Stimulated activated CD4-positive, alpha-beta T cell treated with anti-CD3 and anti-CD28 coated beads, Interleukin-4, amount 100 ng/mL, for 24 hours (primary cell): ENCODE results near the gene TUT1.
"Not testable (repeated sequence)": the region's sequence is repeated elsewhere in the genome, so short reads cannot be mapped to it uniquely, and the experiment has no call there.

Source experiments
- DNase-seq: peaks from one replicate; pipeline ENCODE4 v3.0.0-alpha.2; 2020

The TUT1 gene

DNA sequence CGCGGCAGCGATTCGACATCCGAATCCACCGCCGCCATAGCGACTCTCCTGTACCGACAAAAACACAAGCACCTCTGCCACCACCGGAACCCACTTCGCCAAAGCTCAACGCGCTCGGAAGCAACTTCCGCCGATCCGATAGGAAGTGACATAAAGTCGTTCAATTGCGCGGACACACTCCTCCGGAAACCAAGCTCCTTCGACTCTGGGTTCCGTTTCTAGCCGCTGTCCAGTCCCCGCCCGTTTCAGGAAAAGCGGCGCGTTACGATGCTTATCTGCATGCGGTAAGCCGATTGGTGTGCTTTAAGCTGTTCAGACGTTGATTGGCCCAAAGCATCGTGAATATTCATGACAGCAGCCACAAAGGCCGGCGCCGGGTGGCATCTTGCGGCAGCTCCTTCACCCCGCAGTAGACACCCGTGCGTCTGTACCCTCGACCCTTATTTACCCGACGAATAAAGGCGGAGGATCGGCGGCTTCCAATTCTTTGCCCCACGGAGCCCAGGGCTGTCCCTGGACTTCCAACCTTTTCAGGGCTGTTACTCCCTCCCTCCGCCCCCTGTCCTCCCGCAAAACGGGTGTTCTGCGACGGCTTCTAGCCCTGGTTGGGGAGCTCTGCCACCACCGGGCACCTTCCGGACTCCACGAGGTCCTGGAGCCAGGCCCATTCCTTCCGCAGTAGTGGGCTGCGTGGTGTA is at the start of gene TUT1:
Gene TUT1, minus strand, starts transcription at position 76 of the 698 bp plus-strand sequence. Its CDS starts 38 bp downstream, at position 38.
- DNase-seq = peak; percentile 97

DNA sequence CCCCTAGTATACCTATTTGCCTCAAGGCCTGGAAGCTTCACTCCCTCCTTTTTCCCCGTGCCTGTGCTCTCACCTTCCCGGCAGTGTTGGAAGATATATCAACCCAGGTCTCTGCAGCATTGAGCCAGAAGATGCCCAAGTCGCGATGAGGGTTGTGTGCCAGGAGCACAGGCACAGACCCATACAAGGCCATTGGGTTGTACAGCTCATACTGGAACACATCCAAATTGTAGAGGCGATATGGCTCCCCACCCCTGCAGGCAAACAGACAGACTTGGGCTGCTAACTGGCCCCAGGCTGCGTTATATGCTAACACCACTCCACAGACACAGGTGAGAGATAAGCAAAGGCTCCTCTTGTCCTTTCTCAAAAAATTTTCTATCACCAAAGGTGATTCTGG is 41.2 kb upstream of the TUT1 start:
- no peak for DNase-seq

GRCh38 chr11:62627713-62628112 is 36.4 kb upstream of the TUT1 start:
- no peak for DNase-seq

DNA sequence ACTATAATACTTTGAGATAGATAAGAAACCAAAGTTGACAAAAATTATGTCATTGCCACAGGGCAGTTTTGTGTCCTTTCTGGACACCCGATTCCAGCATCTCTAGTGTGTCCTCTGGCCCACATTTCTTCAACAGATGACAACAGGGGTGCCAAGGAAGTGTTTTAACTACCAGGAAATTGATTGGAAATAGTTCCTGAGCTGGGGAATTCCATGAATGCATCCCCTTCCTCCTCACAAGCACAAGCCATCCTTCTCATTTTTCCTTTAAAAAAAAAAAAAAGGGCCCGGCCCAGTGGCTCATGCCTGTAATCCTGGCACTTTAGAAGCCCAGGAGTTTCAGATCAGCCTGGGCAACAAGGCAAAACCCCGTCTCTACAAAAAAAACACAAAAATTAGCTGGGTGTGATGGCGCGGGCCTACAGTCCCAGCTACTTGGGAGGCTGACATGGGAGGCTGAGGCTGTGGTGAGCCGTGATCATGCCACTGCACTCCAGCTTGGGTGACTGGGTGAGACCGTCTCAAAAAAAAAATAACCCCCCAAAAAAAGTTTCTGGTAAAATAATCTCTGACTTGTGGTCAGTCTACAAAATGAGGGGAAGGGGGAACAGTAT is 31.3 kb upstream of the TUT1 start:
- no peak for DNase-seq

- peak; percentile 96 for DNase-seq
These were observed 30.5 kb upstream of the TUT1 start, which contains the start of gene B3GAT3 for GRCh38 chr11:62621567-62622470. Gene B3GAT3 (minus strand): TSS chr11:62621986. CDS start chr11:62621947, 39 bp downstream.

DNA sequence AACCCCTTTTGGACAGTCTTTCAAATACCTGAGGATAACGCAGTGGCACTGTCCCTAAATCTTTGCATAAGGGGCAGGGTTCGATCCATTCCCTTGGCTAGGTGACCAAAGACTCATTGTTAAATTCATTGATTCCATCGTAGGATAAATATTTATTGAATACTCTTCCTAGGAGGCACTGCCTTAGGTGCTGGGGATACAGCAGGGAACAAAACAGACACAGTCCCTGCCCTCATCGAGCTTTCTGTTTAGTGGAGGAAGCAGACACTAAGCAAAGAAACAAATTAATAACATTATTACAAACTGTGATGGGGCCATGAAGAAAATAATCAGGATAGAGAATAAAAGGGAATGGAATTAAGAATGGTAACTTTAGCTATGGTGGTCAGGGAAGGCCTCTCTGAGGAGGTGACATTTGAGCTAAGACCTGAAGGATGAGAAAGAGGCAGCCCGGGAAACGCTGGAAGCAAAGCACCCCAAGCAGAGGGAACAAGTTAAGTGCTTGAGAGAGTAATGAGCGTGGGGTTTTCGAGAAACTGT is 29.8 kb upstream of the TUT1 start:
- no peak for DNase-seq

GRCh38 chr11:62616957-62617356 is 25.6 kb upstream of the TUT1 start:
- not testable (repeated sequence) for DNase-seq

DNA sequence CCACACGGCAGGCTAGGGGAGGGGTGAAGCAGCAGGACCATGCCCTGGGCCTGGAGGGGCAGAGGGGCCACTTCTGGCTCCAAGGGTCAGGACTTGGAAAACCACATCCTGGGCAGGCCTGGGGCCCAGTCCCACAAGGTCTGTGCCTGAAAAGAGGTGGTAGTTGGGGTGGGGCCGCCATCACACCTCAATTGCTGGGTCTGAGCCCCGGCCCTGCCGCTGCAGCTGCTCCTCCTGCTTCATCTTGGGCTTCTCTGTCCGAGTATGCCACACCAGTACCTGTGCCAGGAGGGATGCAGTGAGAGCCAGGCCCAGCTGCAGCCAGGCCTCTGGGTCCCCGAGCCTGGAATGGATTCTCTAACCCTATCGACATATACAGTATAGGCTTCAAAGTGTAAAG is 24.2 kb upstream of the TUT1 start:
- DNase-seq = no peak

GRCh38 chr11:62614275-62614674 is 23.0 kb upstream of the TUT1 start:
- DNase-seq = peak; percentile 73

DNA sequence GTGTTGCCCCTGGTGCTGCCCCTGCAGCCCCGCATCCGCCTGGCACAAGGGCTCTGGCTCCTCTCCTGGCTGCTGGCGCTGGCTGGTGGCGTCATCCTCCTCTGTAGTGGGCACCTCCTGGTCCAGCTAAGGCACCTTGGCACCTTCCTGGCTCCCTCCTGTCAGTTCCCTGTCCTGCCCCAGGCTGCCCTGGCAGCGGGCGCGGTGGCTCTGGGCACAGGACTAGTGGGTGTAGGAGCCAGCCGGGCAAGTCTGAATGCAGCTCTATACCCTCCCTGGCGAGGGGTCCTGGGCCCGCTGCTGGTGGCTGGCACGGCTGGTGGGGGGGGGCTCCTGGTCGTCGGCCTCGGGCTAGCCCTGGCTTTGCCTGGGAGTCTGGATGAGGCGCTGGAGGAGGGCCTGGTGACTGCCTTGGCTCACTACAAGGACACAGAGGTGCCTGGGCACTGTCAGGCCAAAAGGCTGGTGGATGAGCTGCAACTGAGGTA is 22.0 kb upstream of the TUT1 start:
- no peak for DNase-seq

DNA sequence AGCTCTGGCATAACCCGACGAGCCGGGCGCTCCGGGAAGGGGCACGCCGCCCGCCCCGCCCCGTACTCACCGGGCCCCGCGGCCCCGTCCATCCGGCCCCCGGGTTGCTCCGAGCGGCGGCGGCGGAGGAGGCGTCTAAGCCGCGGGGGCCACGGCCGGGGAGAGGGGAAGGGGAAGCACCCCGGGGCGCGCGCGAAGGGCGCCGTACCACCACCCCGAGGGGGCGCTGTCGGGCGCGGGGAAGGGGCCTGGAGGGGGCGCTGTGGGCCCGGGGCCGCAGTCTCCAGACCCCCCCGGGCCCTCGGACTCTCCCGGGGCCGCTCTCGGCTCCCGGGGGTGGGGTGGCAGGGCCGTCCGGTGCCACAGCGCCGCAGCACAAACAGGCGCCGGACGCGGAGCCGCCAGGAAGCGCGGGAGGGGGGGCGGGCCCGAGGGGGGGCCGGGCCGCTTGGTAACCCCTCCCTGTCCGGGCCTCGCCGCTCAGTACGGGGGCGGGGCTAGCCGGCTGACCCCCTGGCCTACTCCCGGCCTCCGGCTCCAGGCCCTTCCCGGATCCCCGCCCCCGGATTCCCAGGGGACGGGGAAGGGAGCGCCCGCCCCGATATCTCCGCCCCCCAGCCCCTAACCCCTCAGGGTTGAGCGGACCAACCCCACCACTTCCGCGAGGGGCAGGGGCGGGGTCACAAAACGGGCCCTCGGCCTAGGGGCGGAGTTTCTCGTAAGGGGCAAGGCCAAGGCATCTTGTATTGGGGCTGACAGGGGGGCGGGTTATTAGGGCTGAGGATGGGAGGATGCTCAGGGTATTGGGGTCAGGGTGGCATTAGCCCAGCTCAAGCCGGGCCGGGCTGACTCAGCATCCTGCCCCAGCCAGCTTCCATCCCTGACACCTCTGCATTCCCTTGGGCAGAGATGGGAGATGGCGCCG is 21.3 kb upstream of the TUT1 start, which contains the start of the genes EML3 and ROM1:
Gene EML3, minus strand, starts transcription at position 410 of the 925 bp plus-strand sequence. Its CDS starts 318 bp downstream, at position 92.
Gene ROM1, plus strand, starts transcription at position 892 of the 925 bp plus-strand sequence. Its CDS starts 25 bp downstream, at position 917.
- DNase-seq = peak; percentile 85

DNA sequence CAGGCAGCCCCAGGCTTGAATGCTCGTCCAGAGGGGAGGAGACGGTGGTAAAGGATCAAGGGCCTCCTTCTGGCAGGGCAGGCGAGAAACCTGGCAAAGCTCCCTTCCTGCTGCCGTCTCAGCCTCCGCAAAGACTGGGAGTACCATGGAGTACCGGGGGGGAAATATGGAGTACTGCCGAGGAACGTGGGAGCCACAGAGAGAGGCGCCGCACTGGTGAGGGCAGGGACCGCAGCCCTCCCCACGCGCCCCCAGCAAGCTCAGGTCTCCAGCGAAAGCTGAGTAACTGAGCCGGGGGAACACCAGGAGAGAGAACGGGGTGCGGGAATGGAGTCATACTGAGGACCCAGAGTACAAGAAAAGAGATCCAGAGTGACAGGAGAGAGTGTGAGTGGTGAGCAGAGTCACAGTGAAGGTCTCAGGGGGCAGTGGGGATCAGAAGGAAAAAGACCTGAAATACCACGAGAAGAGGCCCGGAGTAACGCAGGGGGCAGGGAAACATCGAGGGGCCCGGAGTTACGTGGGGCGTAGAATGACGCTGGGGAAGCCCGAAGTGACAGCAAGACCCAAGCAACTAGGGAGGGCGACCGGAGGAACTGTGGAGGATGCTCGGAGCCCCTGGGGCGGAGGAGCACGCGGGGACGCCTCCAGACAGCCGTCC is 20.5 kb upstream of the TUT1 start:
- peak; percentile 72 for DNase-seq

DNA sequence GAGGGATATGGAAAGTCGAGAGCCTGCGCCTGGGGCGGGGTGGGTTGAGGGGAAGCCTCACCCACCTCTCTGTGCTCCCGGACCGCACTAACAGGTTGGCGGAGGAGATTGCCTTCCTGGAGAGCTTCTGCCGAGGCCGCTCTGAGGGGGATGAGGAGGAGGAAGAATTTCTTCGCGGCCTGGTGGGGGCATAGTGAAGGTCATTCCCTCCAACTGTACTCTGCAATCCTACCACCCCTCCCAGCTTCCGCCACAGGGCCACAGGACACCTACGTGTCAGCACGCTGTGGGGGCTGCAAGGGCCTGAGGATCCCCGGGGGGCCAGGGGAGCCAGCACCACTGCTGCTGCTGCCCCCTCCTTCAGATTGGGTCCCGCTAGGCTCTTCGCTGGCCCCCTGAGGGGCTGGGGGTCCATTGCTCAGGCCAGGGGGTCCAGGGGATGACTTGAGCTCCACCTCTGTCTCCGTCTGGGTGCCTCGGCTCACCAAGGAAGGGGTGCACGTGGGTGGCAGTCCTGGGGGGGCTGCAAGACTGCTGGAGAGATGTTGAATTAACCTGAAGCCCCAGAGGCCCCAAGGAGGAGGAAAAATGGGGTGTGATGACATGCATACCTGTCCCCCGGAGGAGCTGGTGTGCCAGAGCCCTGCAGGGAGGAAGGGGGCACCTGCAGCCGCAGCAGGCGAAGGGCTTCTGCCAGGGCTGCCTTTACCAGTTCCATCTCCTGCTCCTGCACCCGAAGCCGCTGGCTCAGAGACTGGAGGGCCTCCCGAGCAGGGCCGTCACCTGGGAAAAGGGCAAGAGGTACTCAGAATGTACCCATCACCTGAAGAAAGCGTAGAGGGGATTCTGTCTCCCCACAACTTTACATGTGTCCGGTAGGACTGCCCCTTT is 19.7 kb upstream of the TUT1 start:
- no peak for DNase-seq

DNA sequence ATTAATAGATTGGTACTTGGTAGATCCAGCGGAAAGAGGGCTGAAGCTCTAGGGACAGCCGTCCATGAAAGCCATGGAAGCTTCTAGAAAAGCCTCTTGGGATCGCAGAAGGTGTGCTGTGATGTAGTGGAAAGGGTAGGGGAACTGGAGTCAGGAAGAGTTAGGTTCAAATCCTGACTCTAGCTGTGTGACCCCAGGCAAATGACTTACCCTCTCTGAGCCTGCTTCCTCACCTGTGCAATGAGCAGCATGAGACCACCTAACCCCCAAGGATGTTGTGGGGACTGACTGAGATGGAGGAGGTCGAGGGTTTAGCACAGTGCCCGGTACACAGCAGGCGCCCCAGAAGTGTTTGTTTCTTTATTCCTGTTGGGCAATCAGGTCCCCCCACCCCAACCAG is 19.1 kb upstream of the TUT1 start:
- DNase-seq = no peak

DNA sequence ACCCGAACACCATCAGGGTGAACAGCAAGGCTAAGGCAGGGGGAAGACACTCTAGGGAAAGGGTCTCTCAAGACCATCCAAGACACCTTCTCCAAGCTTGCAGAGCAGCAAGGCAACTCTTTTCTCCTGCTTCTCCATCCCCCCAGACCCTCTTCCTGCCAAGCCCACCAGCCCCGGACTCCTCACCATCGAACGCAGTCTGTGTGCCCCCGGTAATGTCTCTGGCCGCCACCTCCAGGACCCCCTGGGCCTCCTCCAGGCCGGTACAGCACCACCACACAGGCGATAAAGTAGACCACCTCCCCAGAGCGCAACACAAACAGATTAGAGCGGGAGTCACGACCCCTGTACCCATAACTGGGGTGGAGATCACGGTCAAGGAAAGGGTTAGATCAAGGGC is 17.5 kb upstream of the TUT1 start:
- DNase-seq = no peak

- DNase-seq = no peak
These were observed 16.4 kb upstream of the TUT1 start for GRCh38 chr11:62607714-62608113.

DNA sequence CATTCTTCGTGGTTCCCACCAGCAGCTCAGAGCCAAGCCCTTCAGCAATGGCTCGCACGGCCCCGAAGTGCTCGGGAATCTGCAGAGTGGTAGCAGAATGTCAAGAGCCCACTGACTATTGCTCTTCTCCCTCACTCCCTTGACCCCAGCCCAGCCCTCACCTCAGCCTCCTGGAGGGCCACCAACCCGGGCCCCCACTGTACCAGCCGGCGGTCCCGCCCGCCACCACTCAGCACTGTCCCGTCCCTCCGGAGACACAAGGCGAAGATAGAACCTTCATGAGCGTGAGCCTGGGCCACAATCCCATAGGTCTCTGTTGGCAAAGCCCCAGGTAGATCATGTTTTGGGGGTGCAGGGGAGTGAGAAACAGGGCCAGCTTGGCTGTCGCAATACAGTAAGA is 14.6 kb upstream of the TUT1 start:
- no peak for DNase-seq

DNA sequence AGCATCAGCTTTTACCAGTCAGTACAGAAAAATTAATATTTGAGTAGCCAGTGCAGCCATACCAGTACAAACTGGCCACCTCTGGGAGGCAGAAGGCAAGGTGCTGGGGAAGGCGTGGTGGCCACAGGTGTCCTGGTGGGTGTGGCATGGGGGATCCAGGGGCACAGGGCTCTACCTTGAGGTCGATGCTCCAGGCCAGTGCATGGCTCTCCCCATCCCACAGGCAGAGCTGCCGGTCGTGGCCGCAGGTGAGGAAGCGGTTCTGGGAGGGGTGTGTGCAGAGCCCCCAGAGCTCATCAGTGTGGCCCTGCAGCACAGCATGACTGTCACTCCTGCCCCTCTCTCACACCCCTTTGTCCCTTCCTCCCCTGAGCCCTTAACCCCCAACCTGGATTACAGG is 14.1 kb upstream of the TUT1 start:
- DNase-seq = no peak

DNA sequence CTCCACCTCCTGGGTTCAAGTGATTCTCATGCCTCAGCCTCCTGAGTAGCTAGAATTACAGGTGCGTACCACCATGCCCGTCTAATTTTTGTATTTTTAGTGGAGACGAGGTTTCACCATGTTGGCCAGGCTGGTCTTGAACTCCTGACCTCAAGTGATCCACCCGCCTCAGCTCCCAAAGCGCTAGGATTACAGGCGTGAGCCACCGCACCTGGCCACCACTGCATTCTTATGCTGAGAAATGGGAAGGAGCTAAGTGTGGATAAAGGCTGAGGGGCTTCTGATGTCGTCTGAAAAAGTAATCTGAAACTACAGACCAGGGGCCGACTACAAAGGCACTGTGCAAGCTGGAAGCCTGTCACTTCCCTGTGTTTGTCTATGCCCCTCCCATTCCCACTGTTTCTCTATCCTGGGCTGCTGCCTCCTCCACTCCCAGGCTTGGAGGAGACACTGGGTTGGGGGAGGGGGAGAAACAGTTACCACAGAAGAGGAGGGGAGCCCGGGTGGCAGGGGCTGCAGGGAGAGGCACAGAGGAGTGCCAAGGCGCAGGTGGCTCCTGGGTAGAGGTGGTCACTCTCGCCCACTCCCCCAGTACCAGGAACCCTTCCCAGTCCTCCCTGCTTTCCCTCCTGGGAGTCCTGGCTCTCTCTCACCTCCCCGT is 13.3 kb upstream of the TUT1 start:
- DNase-seq = no peak
